Stimulated activated CD8-positive, alpha-beta memory T cell treated with anti-CD3 and anti-CD28 coated beads, Interleukin-4, amount 100 ng/mL, for 4 hours (primary cell): ENCODE results near the gene CEP152.
"Not testable (repeated sequence)": the region's sequence is repeated elsewhere in the genome, so short reads cannot be mapped to it uniquely, and the experiment has no call there.

Experiments used
- DNase-seq, 2 donors: peaks; one replicate each; pipeline ENCODE4 v3.0.0-alpha.2; 2020; ENCODE audit warnings: low read depth in 2 of 2, low spot score in 1 of 2

The CEP152 gene

GRCh38 chr15:48805591-48805990 lies 5.3 kb downstream of the CEP152 start:
- no peak for DNase-seq

GRCh38 chr15:48803877-48804276 lies 7.0 kb downstream of the CEP152 start:
- no peak for DNase-seq

GRCh38 chr15:48802867-48803266 lies 8.0 kb downstream of the CEP152 start:
- DNase-seq: no peak

GRCh38 chr15:48802257-48802656 lies 8.6 kb downstream of the CEP152 start:
- DNase-seq: no peak

GRCh38 chr15:48800811-48801455 lies 9.9 kb downstream of the CEP152 start:
- no peak for DNase-seq

- DNase-seq: no peak
These were observed 10.6 kb downstream of the CEP152 start for GRCh38 chr15:48800245-48800644.

- DNase-seq: no peak
These were observed 12.6 kb downstream of the CEP152 start for GRCh38 chr15:48798319-48798718.

- DNase-seq: no peak
These were observed 13.9 kb downstream of the CEP152 start for GRCh38 chr15:48796930-48797329.

GRCh38 chr15:48796521-48796920 lies 14.3 kb downstream of the CEP152 start:
- DNase-seq: no peak

- no peak for DNase-seq
These were observed 15.0 kb downstream of the CEP152 start for GRCh38 chr15:48795901-48796300.

- DNase-seq: no peak
These were observed 16.2 kb downstream of the CEP152 start for GRCh38 chr15:48794697-48795134.

GRCh38 chr15:48792408-48792807 lies 18.5 kb downstream of the CEP152 start:
- DNase-seq: no peak

- not testable (repeated sequence) for DNase-seq
These were observed 20.3 kb downstream of the CEP152 start for GRCh38 chr15:48790466-48791115.

GRCh38 chr15:48785712-48786111 lies 25.2 kb downstream of the CEP152 start:
- DNase-seq: no peak

- DNase-seq: no peak
These were observed 25.7 kb downstream of the CEP152 start for GRCh38 chr15:48785195-48785594.

GRCh38 chr15:48784756-48785155 lies 26.1 kb downstream of the CEP152 start:
- DNase-seq: no peak

GRCh38 chr15:48782911-48783310 lies 28.0 kb downstream of the CEP152 start:
- DNase-seq: no peak

- no peak for DNase-seq
These were observed 29.3 kb downstream of the CEP152 start for GRCh38 chr15:48781481-48782081.

- no peak for DNase-seq
These were observed 29.9 kb downstream of the CEP152 start for GRCh38 chr15:48781017-48781416.

- no peak for DNase-seq
These were observed 32.5 kb downstream of the CEP152 start for GRCh38 chr15:48778331-48778730.

- DNase-seq: no peak
These were observed 33.1 kb downstream of the CEP152 start for GRCh38 chr15:48777645-48778330.

GRCh38 chr15:48775546-48775945 lies 35.3 kb downstream of the CEP152 start:
- no peak for DNase-seq
